ENCODE measurements around the gene MTMR11.

DNA sequence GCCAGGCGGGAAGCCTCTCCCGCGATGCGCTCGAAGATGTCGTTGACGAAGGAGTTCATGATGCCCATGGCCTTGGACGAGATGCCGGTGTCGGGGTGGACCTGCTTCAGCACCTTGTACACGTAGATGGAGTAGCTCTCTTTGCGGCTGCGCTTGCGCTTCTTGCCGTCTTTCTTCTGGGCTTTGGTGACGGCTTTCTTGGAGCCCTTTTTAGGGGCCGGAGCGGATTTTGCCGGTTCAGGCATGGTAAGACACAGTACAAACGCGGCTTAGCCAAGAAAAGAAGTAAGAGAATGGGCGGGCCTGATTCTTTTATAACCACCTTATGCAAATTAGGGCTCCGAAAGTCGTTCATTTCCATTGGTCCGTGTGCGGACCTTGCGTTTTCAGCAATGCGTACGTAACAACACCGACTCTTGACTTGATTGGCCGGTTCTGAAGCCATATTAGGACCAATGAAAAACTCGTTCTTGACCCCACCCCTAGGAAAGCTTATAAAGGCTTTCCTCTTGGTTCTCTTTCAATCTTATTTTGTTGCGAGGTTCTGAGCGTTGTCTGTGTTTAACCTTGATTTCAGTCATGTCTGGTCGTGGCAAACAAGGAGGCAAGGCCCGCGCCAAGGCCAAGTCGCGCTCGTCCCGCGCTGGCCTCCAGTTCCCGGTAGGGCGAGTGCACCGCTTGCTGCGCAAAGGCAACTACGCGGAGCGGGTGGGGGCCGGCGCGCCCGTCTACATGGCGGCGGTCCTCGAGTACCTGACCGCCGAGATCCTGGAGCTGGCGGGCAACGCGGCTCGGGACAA is 50.1 kb downstream of the MTMR11 start:
- TF ChIP-seq, protein P1, sequence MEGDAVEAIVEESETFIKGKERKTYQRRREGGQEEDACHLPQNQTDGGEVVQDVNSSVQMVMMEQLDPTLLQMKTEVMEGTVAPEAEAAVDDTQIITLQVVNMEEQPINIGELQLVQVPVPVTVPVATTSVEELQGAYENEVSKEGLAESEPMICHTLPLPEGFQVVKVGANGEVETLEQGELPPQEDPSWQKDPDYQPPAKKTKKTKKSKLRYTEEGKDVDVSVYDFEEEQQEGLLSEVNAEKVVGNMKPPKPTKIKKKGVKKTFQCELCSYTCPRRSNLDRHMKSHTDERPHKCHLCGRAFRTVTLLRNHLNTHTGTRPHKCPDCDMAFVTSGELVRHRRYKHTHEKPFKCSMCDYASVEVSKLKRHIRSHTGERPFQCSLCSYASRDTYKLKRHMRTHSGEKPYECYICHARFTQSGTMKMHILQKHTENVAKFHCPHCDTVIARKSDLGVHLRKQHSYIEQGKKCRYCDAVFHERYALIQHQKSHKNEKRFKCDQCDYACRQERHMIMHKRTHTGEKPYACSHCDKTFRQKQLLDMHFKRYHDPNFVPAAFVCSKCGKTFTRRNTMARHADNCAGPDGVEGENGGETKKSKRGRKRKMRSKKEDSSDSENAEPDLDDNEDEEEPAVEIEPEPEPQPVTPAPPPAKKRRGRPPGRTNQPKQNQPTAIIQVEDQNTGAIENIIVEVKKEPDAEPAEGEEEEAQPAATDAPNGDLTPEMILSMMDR (conservative IDR thresholded peaks at IDR 0.05; ENCODE audit: low read length) = no peak
- TF ChIP-seq EZH2phosphoT487 (IDR thresholded peaks at IDR 0.05; ENCODE audit: borderline replicate concordance) = no peak
